Astrocyte (in vitro differentiated cells and primary cell): Measurements from ENCODE around the gene SLIT3. TPM values are rescaled to one million over a fixed set of nuclear protein-coding genes. Genes with fewer than 3 reads are reported as not detected.

Source experiments
- DNase-seq: peaks from one replicate; pipeline ENCODE4 v3.0.0-alpha.2; 2010; ENCODE audit warnings: low read depth
- FAIRE-seq: peaks from 2 replicates; lab custom pipeline; 2011; peaks lifted over from hg19 to GRCh38; lab: Jason Lieb, UNC
- H2AFZ ChIP-seq: 2 replicates; pipeline ENCODE4 v1.6.0; 2012; ENCODE audit warnings: low read depth, low read length, inconsistent platforms
- H3K27ac ChIP-seq: 2 replicates; pipeline ENCODE4 v1.5.1; 2011; ENCODE audit warnings: low read depth, low read length, inconsistent platforms
- H3K27me3 ChIP-seq: 2 replicates; pipeline ENCODE4 v1.6.0; 2011; ENCODE audit warnings: low read length, inconsistent platforms; ENCODE audit not compliant: insufficient read depth
- H3K36me3 ChIP-seq: 2 replicates; pipeline ENCODE4 v1.5.1; 2011; ENCODE audit warnings: low read length, inconsistent platforms; ENCODE audit not compliant: insufficient read depth
- H3K4me1 ChIP-seq: 2 replicates; pipeline ENCODE4 v1.5.1; 2011; ENCODE audit warnings: low read length, inconsistent platforms; ENCODE audit not compliant: insufficient read depth
- H3K4me2 ChIP-seq: 2 replicates; pipeline ENCODE4 v1.6.0; 2012; ENCODE audit warnings: low read length, inconsistent platforms
- H3K4me3 ChIP-seq: 2 replicates; pipeline ENCODE4 v1.5.1; 2011; ENCODE audit warnings: low read depth, mild to moderate bottlenecking, low read length, inconsistent platforms; ENCODE audit not compliant: insufficient read depth
- H3K79me2 ChIP-seq: 2 replicates; pipeline ENCODE4 v1.6.0; 2012; ENCODE audit warnings: mild to moderate bottlenecking, low read length, inconsistent platforms; ENCODE audit not compliant: insufficient read depth
- H3K9ac ChIP-seq: 2 replicates; pipeline ENCODE4 v1.6.0; 2012; ENCODE audit warnings: mild to moderate bottlenecking, low read length, inconsistent platforms
- H3K9me3 ChIP-seq: 2 replicates; pipeline ENCODE4 v1.5.1; 2012; ENCODE audit warnings: low read depth, mild to moderate bottlenecking, low read length, inconsistent platforms; ENCODE audit not compliant: insufficient read depth
- H4K20me1 ChIP-seq: 2 replicates; pipeline ENCODE4 v1.6.0; 2012; ENCODE audit warnings: low read length, inconsistent platforms; ENCODE audit not compliant: insufficient read depth
- H3K27ac Mint-ChIP-seq: one replicate; pipeline ENCODE4 v1.8.0; 2021; ENCODE audit warnings: mild to moderate bottlenecking, mixed read lengths; ENCODE audit not compliant: unreplicated experiment
- H3K27me3 Mint-ChIP-seq: one replicate; pipeline ENCODE4 v1.8.0; 2021; ENCODE audit warnings: low read depth, mixed read lengths; ENCODE audit not compliant: unreplicated experiment
- H3K36me3 Mint-ChIP-seq: one replicate; pipeline ENCODE4 v1.8.0; 2021; ENCODE audit warnings: low read depth, mixed read lengths; ENCODE audit not compliant: unreplicated experiment
- H3K4me1 Mint-ChIP-seq: one replicate; pipeline ENCODE4 v1.8.0; 2021; ENCODE audit warnings: low read depth, mixed read lengths; ENCODE audit not compliant: unreplicated experiment
- H3K4me3 Mint-ChIP-seq: one replicate; pipeline ENCODE4 v1.8.0; 2021; ENCODE audit warnings: mild to moderate bottlenecking, moderate library complexity, mixed read lengths; ENCODE audit not compliant: unreplicated experiment
- H3K9me3 Mint-ChIP-seq: one replicate; pipeline ENCODE4 v1.8.0; 2021; ENCODE audit warnings: mild to moderate bottlenecking, mixed read lengths; ENCODE audit not compliant: unreplicated experiment
- EZH2 ChIP-seq: IDR thresholded peaks from 2 replicates; pipeline ENCODE4 v1.6.1; 2012; ENCODE audit warnings: mild to moderate bottlenecking, low read length, inconsistent platforms; ENCODE audit not compliant: insufficient read depth
- total RNA-seq: library from RNA; stranded (reverse); gene quantifications from 2 replicates; pipeline ENCODE4 v1.2.1, GENCODE V29; 2021
- TF ChIP-seq, protein P1 (sequence below): IDR thresholded peaks from 2 replicates; pipeline ENCODE4 v1.5.1; 2011; ENCODE audit warnings: low read depth, mild to moderate bottlenecking, inconsistent platforms, low read length, moderate library complexity; ENCODE audit not compliant: insufficient read depth

Gene SLIT3
- total RNA-seq, 1 donor from 2014 or later: 20.7 TPM

DNA sequence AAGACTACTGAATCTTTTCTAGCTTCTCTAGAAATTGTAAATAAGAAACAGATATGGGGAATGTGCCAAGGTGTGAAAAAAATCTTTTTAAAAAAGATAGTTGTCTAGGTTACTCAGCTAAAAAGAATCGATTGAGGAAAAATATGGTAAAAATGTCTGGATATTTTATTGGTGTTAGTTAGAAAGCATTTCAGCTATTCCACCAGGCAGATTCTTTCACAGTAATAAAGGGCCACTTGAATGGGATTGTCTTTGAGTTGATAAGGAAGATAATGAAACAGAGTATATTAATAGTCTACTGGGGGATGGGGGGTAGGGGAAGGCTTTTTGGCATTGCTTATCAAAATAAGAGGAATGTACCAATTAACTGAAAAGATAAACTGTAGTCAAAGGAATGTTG, 51.9 kb downstream of the SLIT3 start:
- Histone ChIP-seq H3K4me2 (no peak overlapping the region), H3K4me3 (no peak overlapping the region), H3K9ac (no peak overlapping the region), H2AFZ (no peak overlapping the region), H4K20me1 (no peaks in the 10 kb centered on the region), H3K36me3 (no peaks in the 10 kb centered on the region), H3K4me1 (no peaks in the 10 kb centered on the region), H3K27me3 (no peaks in the 10 kb centered on the region), H3K27ac (no peak overlapping the region), H3K79me2 (no peaks in the 10 kb centered on the region), H3K9me3 (no peaks in the 10 kb centered on the region)
- H3K4me1 Mint-ChIP-seq: peaks cover 10% of the 10 kb centered on the region
- peaks cover 2% of the 10 kb centered on the region for H3K9me3 Mint-ChIP-seq
- peaks cover 19% of the 10 kb centered on the region for H3K27me3 Mint-ChIP-seq
- TF ChIP-seq EZH2: no peak
- TF ChIP-seq, protein P1, sequence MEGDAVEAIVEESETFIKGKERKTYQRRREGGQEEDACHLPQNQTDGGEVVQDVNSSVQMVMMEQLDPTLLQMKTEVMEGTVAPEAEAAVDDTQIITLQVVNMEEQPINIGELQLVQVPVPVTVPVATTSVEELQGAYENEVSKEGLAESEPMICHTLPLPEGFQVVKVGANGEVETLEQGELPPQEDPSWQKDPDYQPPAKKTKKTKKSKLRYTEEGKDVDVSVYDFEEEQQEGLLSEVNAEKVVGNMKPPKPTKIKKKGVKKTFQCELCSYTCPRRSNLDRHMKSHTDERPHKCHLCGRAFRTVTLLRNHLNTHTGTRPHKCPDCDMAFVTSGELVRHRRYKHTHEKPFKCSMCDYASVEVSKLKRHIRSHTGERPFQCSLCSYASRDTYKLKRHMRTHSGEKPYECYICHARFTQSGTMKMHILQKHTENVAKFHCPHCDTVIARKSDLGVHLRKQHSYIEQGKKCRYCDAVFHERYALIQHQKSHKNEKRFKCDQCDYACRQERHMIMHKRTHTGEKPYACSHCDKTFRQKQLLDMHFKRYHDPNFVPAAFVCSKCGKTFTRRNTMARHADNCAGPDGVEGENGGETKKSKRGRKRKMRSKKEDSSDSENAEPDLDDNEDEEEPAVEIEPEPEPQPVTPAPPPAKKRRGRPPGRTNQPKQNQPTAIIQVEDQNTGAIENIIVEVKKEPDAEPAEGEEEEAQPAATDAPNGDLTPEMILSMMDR: no peak
- FAIRE-seq (no peak), DNase-seq (peak; percentile 26)
- H3K36me3 Mint-ChIP-seq: peaks cover 24% of the 10 kb centered on the region
- H3K27ac Mint-ChIP-seq: no peak overlapping the region
- no peak overlapping the region for H3K4me3 Mint-ChIP-seq

DNA sequence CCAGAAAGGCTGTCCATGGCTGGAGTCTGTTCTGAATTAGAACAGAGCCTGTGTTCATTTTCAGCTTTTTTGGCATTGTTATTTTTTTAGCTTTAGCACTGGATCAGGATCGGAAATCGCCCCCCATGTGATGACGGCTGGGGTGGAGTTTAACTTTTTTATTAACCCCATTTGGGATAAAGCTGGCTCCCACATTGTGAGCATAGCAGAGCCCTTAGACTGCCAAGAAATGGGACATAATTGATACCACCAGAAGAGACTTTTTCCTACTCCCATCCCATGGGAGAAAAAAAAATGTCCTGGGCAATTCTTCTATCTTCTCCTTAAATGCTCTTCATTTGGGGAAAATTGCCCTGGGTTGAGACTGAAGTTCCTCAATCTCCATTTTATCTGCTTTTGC, 52.4 kb downstream of the SLIT3 start:
- no peaks in the 10 kb centered on the region for H3K9me3 ChIP-seq
- FAIRE-seq: no peak

DNA sequence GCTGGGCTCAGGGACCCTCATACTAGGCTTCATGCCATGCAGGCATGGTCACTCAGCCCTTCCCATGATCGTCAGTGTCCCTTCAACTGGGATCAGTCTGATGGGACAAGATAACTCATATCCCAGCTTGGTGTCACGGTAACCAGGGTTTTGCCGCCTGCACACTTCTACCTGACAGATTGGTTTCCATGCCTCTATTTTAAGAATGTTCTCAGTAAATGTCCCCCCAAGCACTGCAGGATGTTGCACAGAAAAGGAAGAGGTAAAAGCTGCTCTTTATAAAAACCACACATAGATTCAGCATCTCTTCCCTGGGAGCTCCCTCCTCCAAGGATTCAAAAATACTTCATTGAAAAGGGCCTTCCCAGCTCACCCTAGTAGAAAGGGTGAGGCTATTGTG, 56.1 kb downstream of the SLIT3 start:
- Mint-ChIP-seq H3K9me3 (peaks cover 5% of the 10 kb centered on the region), H3K4me3 (no peak overlapping the region), H3K27me3 (peaks cover 19% of the 10 kb centered on the region), H3K27ac (no peak overlapping the region), H3K36me3 (peaks cover 24% of the 10 kb centered on the region), H3K4me1 (peaks cover 2% of the 10 kb centered on the region)
- Histone ChIP-seq H3K9ac (no peak overlapping the region), H2AFZ (no peak overlapping the region), H3K27me3 (no peaks in the 10 kb centered on the region), H3K4me1 (no peaks in the 10 kb centered on the region), H3K9me3 (no peaks in the 10 kb centered on the region), H4K20me1 (no peaks in the 10 kb centered on the region), H3K79me2 (no peaks in the 10 kb centered on the region), H3K4me2 (no peak overlapping the region), H3K27ac (no peak overlapping the region), H3K4me3 (no peak overlapping the region), H3K36me3 (no peaks in the 10 kb centered on the region)
- no peak for FAIRE-seq
- DNase-seq: no peak
- TF ChIP-seq, protein P1: no peak
- TF ChIP-seq EZH2: no peak

More for the DNA sequence above, 52.4 kb downstream of the SLIT3 start:
- no peak overlapping the region for H3K9ac ChIP-seq
- H3K27me3 ChIP-seq: no peaks in the 10 kb centered on the region
- Mint-ChIP-seq H3K4me3 (no peak overlapping the region), H3K36me3 (peaks cover 24% of the 10 kb centered on the region), H3K27ac (no peak overlapping the region), H3K27me3 (peaks cover 19% of the 10 kb centered on the region), H3K4me1 (peaks cover 10% of the 10 kb centered on the region), H3K9me3 (peaks cover 2% of the 10 kb centered on the region)
- H3K36me3 ChIP-seq: no peaks in the 10 kb centered on the region
- H4K20me1 ChIP-seq: no peaks in the 10 kb centered on the region
- no peak overlapping the region for H3K4me2 ChIP-seq
- no peak overlapping the region for H3K27ac ChIP-seq
- TF ChIP-seq, protein P1: no peak
- no peak for TF ChIP-seq EZH2
- H3K4me3 ChIP-seq: no peak overlapping the region
- H2AFZ ChIP-seq: no peak overlapping the region
- no peaks in the 10 kb centered on the region for H3K4me1 ChIP-seq
- DNase-seq: no peak
- no peaks in the 10 kb centered on the region for H3K79me2 ChIP-seq
